ENCODE data around the gene PRSS57. TPM values are rescaled to one million over a fixed set of nuclear protein-coding genes. Genes with fewer than 3 reads are reported as not detected.

Gene PRSS57
- total RNA-seq (1 to 10 TPM in 1 of 2 donors, not detected in 1; 2.0 TPM), polyA plus RNA-seq (under 1 TPM; 0.10 to 0.60 TPM)
- long read RNA-seq, donor 1, result 0 reads
- long read RNA-seq, donor 2, result 0 reads
- long read RNA-seq, donor 3, result 0 reads
- long read RNA-seq, donor 4, result 0 reads
- long read RNA-seq, donor 5, result 0 reads

DNA sequence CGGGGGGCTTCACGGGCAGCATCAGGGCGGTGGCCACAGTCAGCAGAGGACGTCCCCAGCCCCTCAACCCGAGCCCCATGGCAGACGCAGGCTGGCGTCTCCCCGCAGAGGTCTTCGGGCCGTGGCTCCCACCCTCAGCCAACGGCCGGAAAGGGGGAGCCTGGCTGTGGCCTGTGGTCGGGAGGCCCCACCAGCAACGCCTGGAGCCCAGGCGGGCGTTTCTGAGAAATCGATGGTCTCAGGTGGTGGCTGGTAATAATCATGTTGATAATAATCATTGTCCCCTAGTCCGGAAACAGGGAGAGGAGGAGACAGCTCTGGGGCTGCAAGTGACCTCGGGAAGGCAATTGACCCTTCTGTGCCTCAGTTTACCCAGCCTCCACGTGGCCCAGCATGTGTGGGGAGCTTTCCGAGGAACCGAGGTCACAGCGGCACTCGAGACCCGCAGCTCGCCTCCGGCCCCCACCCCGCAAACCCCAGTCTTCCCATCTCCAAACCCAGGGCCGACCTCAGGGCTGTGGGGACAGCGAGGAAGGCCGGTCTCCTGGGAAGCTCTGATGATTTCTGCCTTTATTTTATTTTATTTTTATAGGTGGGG is at the start of gene PRSS57:
Gene PRSS57, minus strand, starts transcription at position 101 of the 598 bp plus-strand sequence. Its CDS starts 22 bp downstream, at position 79.
- no peak within 1 kb of the TSS for H3K4me3 ChIP-seq
- ATAC-seq (ENCODE audit: insufficient read depth, low FRiP score) (no peak), DNase-seq (no peak)

DNA sequence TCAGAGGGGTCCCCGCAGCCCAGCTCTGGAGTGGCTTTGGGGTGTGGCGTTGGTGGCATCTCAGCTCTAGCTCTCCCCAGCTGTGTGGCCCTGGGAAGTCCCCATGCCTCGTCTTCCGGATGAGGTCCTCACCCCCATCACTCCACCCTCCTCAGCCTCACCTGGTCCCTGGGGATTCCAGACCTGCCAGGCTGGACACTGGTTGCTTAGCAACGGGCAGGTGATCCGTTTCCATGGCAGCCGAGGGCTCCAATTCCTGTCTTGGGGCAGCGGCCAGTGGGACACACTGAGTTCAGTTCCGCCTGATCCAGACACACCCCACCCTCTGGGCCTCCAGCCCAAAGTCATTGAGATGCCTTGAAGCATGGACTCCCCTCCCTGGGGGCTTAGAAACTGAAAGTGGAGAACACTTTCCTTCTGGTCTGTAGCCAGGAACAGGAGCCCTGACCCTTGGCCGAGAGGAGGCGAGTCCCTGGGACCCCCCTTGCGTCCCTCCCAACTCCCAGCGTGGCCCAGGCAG is 48.0 kb upstream of the PRSS57 start:
- no peak for ATAC-seq (ENCODE audit: insufficient read depth, low FRiP score)
- peak; percentile 64 to 77 (median 73) for DNase-seq
- H3K4me1 ChIP-seq (ENCODE audit: control insufficient read depth in 5 of 5, insufficient read depth in 5 of 5, low read length in 5 of 5), result peaks cover 0 to 2% (median 0%) of the 10 kb centered on the region in 5 donors
- H3K9ac ChIP-seq (ENCODE audit: insufficient read depth in 1 of 2, low read length in 2 of 2), result no peak overlapping the region
- WGBS, 2 donors, result 61 to 78% methylated on average over 13 of the region's 13 CpGs
- peaks cover 0 to 15% (median 4%) of the 10 kb centered on the region in 4 donors for H3K36me3 ChIP-seq (ENCODE audit: control insufficient read depth in 4 of 4, insufficient read depth in 4 of 4, low read length in 4 of 4)
- H3K27me3 ChIP-seq (ENCODE audit: control insufficient read depth in 3 of 3, insufficient read depth in 3 of 3, low read length in 2 of 3), result no peaks in the 10 kb centered on the region
- H3K9me3 ChIP-seq (ENCODE audit: control insufficient read depth in 4 of 4, insufficient read depth in 3 of 4, low read length in 3 of 4), result peaks cover 0 to 8% (median 0%) of the 10 kb centered on the region in 4 donors
- TF ChIP-seq, protein P1, sequence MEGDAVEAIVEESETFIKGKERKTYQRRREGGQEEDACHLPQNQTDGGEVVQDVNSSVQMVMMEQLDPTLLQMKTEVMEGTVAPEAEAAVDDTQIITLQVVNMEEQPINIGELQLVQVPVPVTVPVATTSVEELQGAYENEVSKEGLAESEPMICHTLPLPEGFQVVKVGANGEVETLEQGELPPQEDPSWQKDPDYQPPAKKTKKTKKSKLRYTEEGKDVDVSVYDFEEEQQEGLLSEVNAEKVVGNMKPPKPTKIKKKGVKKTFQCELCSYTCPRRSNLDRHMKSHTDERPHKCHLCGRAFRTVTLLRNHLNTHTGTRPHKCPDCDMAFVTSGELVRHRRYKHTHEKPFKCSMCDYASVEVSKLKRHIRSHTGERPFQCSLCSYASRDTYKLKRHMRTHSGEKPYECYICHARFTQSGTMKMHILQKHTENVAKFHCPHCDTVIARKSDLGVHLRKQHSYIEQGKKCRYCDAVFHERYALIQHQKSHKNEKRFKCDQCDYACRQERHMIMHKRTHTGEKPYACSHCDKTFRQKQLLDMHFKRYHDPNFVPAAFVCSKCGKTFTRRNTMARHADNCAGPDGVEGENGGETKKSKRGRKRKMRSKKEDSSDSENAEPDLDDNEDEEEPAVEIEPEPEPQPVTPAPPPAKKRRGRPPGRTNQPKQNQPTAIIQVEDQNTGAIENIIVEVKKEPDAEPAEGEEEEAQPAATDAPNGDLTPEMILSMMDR (IDR thresholded peaks at IDR 0.05; ENCODE audit: control extremely low read depth, extremely low read depth), result no peak
- no peak overlapping the region for H3K27ac ChIP-seq (ENCODE audit: low read depth in 1 of 2, low read length in 1 of 2)
- no peak overlapping the region for H3K4me3 ChIP-seq

More for the DNA sequence above, at the start of gene PRSS57:
- Histone ChIP-seq H3K9ac (ENCODE audit: insufficient read depth in 1 of 2, low read length in 2 of 2) (no peak within 1 kb of the TSS), H3K27me3 (ENCODE audit: control insufficient read depth in 3 of 3, insufficient read depth in 3 of 3, low read length in 2 of 3) (peaks cover 0 to 3% (median 0%) of the 10 kb centered on the region in 3 donors), H3K27ac (ENCODE audit: low read depth in 1 of 2, low read length in 1 of 2) (no peak within 1 kb of the TSS), H3K9me3 (ENCODE audit: control insufficient read depth in 4 of 4, insufficient read depth in 3 of 4, low read length in 3 of 4) (no peaks in the 10 kb centered on the region), H3K36me3 (ENCODE audit: control insufficient read depth in 4 of 4, insufficient read depth in 4 of 4, low read length in 4 of 4) (no peaks in the 10 kb centered on the region), H3K4me1 (ENCODE audit: control insufficient read depth in 5 of 5, insufficient read depth in 5 of 5, low read length in 5 of 5) (no peaks in the 10 kb centered on the region)
- TF ChIP-seq, protein P1 (IDR thresholded peaks at IDR 0.05; ENCODE audit: control extremely low read depth, extremely low read depth), result no peak
- WGBS, 2 donors, result 15 to 49% methylated on average over 31 of the region's 31 CpGs

GRCh38 chr19:742540-743075 is 47.4 kb upstream of the PRSS57 start:
- Histone ChIP-seq H3K9me3 (ENCODE audit: control insufficient read depth in 4 of 4, insufficient read depth in 3 of 4, low read length in 3 of 4) (peaks cover 0 to 4% (median 0%) of the 10 kb centered on the region in 4 donors), H3K4me1 (ENCODE audit: control insufficient read depth in 5 of 5, insufficient read depth in 5 of 5, low read length in 5 of 5) (peaks cover 0 to 2% (median 0%) of the 10 kb centered on the region in 5 donors), H3K9ac (ENCODE audit: insufficient read depth in 1 of 2, low read length in 2 of 2) (no peak overlapping the region), H3K36me3 (ENCODE audit: control insufficient read depth in 4 of 4, insufficient read depth in 4 of 4, low read length in 4 of 4) (peaks cover 0 to 12% (median 3%) of the 10 kb centered on the region in 4 donors), H3K4me3 (no peak overlapping the region), H3K27me3 (ENCODE audit: control insufficient read depth in 3 of 3, insufficient read depth in 3 of 3, low read length in 2 of 3) (no peaks in the 10 kb centered on the region), H3K27ac (ENCODE audit: low read depth in 1 of 2, low read length in 1 of 2) (no peak overlapping the region)
- ATAC-seq (ENCODE audit: insufficient read depth, low FRiP score) (no peak), DNase-seq (no peak)
- 92 to 96% methylated on average over 24 of the region's 24 CpGs for WGBS, 2 donors
- TF ChIP-seq, protein P1 (IDR thresholded peaks at IDR 0.05; ENCODE audit: control extremely low read depth, extremely low read depth), result no peak

All from lung (tissue), 16 donors.